Panc1 (cell line): ENCODE results near the gene VDR.
A peak's percentile ranks its signal among the peaks of the same experiment; 100 is the strongest.

Source experiments
- POLR2AphosphoS5 ChIP-seq: IDR thresholded peaks from 2 replicates; pipeline ENCODE4 v1.6.1; 2012; ENCODE audit warnings: mild to moderate bottlenecking, low read depth, low read length, moderate library complexity
- SIN3A ChIP-seq: IDR thresholded peaks from 2 replicates; pipeline ENCODE4 v1.6.1; 2012; ENCODE audit warnings: low read depth, mild to moderate bottlenecking, low read length, moderate library complexity, borderline replicate concordance; ENCODE audit not compliant: insufficient read depth
- TCF7L2 ChIP-seq: IDR thresholded peaks from 2 replicates; pipeline ENCODE4 v1.6.1; 2011; ENCODE audit warnings: mild to moderate bottlenecking, low read depth, low read length, inconsistent platforms
- TF ChIP-seq, protein P1 (sequence below): fragments of 450-650 bp; IDR thresholded peaks from 2 replicates; pipeline ENCODE4 v1.5.1; 2017; ENCODE audit warnings: mild to moderate bottlenecking
- TF ChIP-seq, protein P2 (sequence below), 2 experiments: IDR thresholded peaks; 2 replicates each; pipeline ENCODE4 v1.6.1; 2011 to 2012; ENCODE audit warnings: low read depth in 2 of 2, control low read depth in 1 of 2, low read length in 1 of 2, mild to moderate bottlenecking in 1 of 2, moderate library complexity in 1 of 2; ENCODE audit not compliant: insufficient read depth in 1 of 2

- TF ChIP-seq, protein P1, sequence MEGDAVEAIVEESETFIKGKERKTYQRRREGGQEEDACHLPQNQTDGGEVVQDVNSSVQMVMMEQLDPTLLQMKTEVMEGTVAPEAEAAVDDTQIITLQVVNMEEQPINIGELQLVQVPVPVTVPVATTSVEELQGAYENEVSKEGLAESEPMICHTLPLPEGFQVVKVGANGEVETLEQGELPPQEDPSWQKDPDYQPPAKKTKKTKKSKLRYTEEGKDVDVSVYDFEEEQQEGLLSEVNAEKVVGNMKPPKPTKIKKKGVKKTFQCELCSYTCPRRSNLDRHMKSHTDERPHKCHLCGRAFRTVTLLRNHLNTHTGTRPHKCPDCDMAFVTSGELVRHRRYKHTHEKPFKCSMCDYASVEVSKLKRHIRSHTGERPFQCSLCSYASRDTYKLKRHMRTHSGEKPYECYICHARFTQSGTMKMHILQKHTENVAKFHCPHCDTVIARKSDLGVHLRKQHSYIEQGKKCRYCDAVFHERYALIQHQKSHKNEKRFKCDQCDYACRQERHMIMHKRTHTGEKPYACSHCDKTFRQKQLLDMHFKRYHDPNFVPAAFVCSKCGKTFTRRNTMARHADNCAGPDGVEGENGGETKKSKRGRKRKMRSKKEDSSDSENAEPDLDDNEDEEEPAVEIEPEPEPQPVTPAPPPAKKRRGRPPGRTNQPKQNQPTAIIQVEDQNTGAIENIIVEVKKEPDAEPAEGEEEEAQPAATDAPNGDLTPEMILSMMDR, result peak; percentile 26; the same call in 1 of the 2 replicates
- TF ChIP-seq, protein P2, sequence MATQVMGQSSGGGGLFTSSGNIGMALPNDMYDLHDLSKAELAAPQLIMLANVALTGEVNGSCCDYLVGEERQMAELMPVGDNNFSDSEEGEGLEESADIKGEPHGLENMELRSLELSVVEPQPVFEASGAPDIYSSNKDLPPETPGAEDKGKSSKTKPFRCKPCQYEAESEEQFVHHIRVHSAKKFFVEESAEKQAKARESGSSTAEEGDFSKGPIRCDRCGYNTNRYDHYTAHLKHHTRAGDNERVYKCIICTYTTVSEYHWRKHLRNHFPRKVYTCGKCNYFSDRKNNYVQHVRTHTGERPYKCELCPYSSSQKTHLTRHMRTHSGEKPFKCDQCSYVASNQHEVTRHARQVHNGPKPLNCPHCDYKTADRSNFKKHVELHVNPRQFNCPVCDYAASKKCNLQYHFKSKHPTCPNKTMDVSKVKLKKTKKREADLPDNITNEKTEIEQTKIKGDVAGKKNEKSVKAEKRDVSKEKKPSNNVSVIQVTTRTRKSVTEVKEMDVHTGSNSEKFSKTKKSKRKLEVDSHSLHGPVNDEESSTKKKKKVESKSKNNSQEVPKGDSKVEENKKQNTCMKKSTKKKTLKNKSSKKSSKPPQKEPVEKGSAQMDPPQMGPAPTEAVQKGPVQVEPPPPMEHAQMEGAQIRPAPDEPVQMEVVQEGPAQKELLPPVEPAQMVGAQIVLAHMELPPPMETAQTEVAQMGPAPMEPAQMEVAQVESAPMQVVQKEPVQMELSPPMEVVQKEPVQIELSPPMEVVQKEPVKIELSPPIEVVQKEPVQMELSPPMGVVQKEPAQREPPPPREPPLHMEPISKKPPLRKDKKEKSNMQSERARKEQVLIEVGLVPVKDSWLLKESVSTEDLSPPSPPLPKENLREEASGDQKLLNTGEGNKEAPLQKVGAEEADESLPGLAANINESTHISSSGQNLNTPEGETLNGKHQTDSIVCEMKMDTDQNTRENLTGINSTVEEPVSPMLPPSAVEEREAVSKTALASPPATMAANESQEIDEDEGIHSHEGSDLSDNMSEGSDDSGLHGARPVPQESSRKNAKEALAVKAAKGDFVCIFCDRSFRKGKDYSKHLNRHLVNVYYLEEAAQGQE (IDR thresholded peaks at IDR 0.05; ENCODE audit: insufficient read depth in 1 of 2, low read depth in 2 of 2, low read length in 1 of 2), result no peak
- no peak for TF ChIP-seq SIN3A
- no peak; the same call in 1 of the 2 replicates for TF ChIP-seq POLR2AphosphoS5
- TF ChIP-seq TCF7L2, result no peak
These were observed 87.4 kb downstream of the VDR start for GRCh38 chr12:47817272-47818006.
